Left renal cortex interstitium (tissue), 4 donors: Measurements from ENCODE around the gene GRN. TPM values are rescaled to one million over a fixed set of nuclear protein-coding genes. Genes with fewer than 3 reads are reported as not detected.
A peak's percentile ranks its signal among the peaks of the same experiment; 100 is the strongest.
"Not testable (repeated sequence)": the region's sequence is repeated elsewhere in the genome, so short reads cannot be mapped to it uniquely, and the experiment has no call there.

Experiments
- DNase-seq, 4 donors: peaks; one replicate each; pipeline ENCODE4 v3.0.0-alpha.2; 2013; ENCODE audit warnings: low read depth in 4 of 4, low spot score in 2 of 4, missing footprints in 1 of 4
- polyA plus RNA-seq, 4 donors: library from polyadenylated mRNA; unstranded; fragments of 120-200 nt; gene quantifications; one replicate each; pipeline ENCODE4 v1.2.1, GENCODE V29; 2013; ENCODE audit not compliant: insufficient read length in 4 of 4

GRN gene
- polyA plus RNA-seq, 4 donors = 236 to 317 (median 277) TPM

DNA sequence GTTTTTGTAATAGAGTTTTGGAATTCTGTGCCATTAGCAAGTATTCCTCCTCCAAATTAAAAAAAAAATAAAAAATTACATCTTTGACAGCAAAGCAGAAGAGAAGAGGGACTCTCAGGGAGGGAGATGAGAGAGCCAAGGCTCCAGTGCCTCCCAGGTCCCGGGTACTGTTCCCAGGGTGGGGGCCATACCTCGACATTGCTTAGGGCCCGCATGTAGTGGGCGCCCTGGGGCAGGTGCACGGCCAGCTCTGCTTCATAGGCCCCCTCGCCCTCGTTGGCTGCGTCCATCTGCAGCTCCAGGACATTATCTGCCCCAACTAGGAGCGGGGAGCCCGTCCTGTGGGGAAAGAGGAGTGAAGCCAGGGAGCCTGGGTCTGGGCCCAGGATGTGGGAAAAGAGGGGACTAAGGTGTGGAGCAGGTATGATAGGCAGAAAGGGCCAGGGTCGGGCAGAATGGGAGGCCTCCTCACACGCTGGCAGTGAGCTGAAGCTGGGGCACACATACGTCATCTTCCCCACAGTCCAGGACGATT is 33.1 kb downstream of the GRN start:
- no peak for DNase-seq

DNA sequence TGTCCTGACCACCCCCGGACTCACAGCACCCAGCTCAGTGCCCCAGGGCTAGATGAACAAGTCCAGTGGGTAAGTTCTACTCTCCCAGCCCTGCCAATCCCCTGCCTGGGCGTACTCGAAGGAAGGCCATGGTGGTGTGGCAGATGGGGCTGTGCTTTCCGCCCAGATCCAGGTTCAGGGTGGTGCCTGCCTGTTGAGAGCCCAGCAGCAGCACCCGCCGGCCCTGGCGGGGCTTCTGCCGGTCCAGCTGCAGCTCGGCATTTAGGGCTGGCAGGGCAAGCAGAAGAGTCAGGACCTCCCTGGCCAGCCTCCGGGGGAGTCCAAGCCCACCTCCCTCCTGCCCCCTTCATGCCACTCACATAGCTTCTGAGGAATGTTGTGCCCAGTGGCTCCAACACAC is 34.8 kb downstream of the GRN start:
- no peak for DNase-seq

DNA sequence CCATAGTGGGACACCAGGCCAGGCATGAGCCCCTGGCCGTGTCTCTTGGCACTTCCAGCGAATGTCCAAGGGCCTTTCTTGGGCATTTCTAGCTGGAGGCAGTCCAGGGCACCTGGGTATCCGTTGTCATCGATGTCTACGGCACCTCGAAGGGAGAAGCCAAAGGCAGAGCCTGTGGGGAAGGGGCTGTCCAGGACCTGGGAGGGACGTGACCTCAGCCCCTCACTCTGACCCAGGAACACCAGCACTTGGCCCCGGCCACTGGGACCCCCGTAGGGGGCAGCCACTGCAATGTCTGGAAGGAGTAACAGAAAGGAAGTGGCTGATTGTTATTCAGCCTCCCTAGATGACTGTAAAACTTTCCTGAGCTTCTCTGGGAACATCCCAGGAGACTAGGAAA is 35.7 kb downstream of the GRN start:
- no peak for DNase-seq

DNA sequence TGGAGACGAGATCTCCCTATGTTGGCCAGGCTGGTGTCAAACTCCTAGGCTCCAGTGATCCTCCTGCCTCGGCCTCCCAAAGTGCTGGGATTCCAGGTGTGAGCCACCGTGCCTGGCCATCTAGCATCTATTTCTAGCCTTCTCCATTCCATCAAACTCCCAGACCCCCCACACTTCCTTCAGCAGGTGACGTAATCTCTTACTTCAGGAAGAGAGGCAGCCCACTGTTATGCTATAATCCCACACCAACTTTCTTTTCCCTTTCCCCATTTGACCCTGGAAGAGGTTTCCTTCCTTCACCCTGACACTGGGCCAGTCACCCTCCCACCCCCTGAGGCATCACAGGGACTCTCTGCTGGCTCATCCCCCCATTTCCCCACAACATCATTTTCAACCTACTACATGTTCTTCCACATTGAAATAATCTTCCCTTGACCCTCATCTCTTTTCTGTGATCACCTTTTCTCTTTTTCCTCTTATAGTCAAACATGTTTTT is 36.8 kb downstream of the GRN start:
- DNase-seq = no peak

DNA sequence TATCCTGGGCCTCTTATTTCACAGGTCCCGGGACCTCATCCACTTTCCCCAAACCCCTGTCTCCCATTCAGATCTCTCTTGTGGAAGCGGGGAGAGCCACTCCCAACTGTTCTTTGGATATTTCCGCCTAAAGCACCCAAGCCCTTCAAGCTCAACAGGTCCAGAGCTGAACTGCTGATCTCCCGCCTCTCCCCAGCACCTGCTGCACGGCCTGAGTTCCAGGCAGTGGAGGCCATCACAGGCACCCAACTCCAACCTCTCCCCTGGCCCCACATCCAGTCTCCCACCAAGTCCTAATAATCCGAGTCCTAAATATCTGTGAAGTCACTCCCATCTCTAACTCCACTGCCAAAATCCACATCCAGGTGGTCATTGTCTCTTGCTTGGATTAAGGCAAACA is 37.8 kb downstream of the GRN start:
- DNase-seq = no peak

DNA sequence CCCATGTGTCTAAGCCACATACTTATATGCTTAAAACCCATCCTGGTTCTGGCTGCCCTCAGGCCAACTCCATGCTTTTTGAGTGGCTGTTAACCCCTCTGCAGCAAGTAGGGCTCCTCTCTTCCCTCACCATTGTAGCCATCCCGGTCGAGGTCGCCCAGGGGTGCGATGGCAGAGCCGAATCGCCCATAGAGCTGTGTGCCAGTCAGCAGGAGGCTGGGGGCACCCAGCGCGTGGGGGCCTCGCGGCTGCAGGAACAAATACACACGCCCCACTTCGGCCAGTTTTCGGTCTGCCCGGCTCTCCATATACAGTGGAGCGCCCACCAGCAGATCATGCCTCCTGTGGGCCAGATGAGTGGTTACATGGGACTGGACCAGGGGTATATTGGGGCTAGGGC is 38.3 kb downstream of the GRN start:
- no peak for DNase-seq

DNA sequence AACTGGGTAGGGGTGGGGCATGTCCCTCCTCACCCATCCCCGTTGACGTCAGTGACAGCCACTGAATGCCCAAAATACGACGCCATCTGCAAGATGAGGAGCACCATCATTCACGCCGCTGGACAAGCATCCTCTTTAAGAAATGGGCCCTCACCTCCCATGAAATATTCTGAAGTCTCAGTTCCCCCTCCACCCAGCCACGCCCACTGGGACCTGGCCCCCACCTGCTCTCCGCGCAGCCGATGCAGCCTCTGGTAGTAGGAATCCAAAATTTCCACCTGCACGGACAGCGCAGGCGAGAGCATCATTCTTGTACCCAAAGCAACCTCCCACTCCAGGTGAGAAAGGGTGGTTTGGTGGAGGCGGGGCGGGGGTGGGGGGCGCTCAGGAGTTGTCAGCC is 38.8 kb downstream of the GRN start:
- DNase-seq = no peak

DNA sequence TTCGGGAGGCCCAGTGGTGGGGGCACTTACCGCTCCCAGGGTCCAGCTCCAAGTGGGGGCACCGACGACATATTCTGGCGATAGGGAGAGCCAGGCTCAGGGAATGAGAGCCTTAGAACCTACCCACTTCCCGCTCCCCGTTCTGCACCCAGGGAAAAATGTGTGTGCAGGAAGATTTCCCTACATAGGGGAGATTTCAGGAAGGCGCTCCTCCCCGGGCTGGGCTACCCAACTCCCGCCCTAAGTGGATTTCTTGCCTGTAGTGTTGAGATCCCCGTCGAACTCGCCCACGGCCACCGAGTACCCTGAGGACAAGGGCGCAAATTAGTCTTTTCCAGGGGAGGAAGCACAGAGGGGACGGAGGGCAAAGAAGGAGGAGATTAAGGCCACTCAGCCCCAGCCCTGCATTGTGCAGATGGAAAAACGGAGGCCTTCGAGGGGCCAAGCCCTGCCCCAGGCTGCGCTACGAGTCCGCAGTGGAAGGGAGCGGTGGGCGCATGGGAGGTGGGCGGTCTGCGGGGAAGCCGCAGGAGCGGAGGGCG is 39.2 kb downstream of the GRN start:
- no peak for DNase-seq

DNA sequence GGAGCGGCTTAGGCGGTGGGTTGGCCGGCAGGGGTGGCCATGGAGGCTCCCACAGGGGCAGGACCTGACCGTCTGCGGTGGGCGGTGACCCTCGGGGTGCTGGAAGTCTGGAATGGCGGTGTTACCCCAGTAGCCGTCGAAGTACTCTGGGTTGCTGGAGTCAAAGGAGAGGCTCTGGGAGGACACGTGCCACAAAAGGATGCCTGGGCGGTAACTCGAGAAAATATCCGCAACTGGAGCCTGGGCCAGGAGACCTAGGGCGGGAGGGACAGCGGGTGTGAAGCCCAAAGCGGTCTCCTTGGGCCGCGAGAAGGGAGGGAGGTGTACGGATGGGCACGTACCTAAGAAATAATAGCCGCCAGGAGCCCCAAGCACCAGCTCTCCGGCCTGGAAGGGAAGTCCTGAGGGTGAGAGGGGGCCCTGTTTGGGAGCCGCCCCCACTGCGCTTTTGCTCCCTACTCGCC is 39.8 kb downstream of the GRN start:
- no peak for DNase-seq

DNA sequence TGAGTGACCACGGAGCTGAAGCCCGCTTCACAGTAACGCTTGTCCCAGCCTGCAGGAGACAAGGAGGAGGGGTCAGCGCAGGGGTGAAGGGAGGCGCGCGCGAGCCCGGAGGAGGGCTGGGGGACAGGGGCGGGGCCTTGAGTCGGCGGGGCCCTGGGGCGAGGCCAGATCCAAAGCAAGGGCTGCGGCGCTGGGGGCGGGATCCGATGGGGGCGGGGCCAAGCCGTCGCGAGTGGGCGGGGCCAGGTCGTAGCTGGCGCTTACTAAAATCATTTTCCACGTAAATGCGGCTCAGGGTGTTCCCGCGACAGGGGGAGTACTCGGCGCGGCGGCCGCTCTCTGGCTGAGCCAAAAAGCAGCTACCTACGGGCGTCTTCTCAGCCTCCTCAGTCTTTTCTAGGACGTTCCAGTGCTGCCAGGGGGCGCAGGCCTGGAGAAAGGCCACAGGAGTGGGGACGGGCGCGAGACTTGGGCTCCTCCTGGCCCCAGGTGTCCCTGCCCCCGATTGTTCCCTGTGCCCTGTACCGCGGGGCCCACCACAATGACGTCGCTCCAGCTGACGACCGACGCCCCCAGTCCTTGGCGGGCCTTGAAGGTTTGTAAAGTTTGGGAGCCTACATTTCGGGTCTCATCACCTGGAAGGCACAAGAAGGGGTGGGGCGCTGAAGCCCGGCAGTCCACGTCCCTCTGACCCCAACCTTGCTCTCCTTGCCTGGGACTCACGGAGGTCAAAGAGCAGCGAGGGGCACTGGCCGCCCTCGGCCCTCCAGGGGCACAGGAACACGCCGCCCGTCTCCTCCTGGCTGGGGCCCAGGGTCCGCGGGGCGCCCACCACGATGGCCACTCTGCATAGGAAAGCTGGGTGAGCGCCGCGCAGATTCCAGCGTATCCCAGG is 40.4 kb downstream of the GRN start:
- DNase-seq = peak in 1 of 4 donors; percentile 74

DNA sequence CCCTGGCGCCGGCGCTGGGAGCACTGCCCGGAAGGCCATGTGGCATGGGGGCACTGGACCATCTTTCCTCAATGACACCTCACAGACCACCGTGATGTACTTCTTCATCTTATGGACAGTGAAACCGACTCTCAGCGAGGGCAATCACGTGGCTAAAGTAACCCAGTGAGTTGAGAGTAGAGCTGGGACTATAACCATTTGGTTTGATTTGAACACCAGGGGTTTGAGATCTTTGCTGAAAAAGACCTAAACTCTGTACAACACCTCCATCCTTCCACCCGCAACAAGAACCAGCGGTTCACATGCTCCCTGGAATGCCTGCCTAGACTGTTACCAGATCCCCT is 41.1 kb downstream of the GRN start:
- no peak for DNase-seq

DNA sequence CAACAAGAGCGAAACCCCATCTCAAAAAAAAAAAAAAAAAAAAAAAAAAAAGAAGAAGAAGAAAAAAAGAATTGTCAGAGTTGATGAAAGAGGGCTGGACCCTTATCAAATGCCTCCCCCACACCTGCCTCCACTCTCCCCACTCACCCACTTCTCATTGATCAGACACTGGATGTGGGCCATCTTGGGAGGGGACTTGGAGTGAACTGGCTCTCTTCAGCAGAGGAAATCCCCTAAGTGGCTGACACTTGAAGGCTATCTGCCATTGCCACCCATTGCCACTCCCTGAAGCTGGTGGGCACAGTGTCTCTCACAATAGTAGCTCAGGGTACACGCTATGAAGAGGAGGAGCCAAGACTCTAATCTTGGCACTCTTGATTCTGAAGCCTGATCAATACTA is 42.7 kb downstream of the GRN start:
- no peak for DNase-seq

DNA sequence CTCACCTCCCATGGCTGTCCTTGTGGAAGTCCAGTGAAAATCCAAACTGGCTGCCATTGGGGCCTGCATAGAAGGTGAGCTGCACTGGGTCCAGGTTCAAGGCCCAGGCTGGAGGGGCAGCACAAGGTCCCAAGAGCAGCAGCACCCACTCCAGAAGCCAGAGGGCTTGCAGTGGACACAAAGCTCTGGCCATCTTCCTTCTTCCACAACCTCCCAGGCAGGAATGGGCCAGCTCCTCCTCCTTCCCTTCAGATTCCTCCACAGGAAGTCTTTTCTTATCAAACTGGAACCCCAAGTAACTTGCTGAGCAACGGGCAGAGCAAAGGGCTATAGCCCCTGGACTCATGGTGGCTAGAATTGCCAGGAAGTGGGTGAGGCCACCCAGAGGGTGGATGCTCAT is 44.2 kb downstream of the GRN start, which contains the start of gene ITGA2B:
ITGA2B (minus strand) TSS at position 369 of the 400 bp plus-strand sequence; CDS start at position 193, 176 bp downstream.
- no peak for DNase-seq

DNA sequence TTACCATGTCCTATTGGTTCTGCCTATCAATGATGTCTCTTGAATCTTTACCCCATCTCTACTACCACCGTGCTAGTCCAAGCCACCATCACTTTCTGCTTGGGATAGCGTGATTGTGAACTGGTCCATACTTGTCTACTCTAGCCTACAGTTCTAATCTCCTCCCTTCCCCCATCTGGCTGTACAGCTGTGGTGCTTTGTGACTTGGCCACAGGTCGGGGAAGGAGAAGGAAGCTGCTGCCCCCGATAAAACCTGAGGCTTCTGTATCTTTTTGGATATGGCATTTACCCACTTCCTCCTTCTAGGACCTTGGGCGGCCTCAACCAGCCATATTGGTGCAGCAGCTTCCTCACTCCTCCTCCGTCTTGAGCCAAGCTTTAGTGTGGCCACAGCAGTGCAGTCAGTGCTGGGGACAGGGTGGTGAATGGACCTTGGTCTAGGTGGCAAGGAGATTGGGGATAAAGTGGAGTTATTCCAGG is 44.7 kb downstream of the GRN start:
- DNase-seq = no peak

DNA sequence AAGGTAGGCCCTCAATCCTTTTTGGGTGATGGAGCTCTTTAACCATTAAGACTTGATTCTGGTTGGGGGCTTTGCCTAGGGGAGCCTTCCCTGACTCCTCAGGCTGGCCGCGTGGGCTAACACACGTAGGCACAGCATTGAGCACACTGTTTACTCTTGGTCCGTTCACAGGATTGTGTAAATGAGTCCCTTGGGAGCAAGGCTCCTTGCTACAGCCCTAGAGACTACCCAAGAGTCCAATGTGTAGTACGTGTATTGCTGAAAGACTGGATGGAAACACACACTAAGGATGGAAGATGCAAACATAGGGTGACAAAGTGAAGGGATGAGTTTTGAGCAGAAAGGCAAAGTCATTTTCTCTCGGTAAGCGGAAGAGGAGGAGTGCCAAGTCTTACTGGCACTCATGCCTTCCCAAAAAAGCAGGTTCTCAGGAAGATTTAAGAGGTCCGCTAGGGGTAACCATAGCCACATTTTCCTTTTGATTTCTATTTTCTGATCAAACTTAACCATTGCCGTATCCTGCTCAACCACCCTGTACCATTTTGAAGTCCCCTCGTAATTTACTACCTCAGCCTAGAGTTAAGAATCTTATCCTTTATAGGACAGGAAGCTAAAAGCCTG is 45.3 kb downstream of the GRN start:
- no peak for DNase-seq

DNA sequence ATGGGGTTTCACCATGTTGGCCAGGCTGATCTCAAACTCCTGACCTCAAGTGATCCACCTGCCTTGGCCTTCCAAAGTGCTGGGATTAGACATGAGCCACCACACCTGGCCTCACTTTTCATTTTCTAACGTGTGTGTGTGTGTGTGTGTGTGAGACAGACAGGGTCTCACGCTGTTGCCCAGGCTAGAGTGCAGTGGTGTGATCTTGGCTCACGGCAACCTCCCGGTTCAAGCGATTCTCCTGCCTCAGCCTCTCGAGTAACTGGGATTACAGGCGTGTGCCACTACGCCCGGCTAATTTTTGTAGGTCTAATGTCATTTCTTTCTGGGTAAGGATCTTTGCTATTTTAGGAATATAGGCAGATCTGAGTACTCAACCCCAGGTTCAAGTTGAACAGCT is 49.0 kb downstream of the GRN start:
- not testable (repeated sequence) for DNase-seq

DNA sequence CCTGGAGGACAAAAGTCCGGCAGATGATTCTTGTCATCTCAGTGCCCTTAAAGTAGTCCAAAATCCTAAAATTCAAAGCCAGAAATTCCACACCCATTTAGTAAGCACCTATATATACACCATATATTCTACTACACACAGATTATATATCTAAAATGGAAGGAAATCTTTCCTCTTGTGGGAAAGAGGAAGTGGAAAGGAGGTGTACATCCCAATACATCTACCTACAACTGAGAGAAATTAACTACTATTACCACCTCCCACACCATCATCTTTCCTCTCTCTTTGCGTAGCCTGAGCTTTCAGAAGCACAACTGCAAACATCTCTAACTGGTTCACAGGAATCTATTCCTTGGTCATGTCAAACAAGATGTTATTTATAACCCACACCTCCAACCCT is 49.7 kb downstream of the GRN start:
- DNase-seq = no peak

DNA sequence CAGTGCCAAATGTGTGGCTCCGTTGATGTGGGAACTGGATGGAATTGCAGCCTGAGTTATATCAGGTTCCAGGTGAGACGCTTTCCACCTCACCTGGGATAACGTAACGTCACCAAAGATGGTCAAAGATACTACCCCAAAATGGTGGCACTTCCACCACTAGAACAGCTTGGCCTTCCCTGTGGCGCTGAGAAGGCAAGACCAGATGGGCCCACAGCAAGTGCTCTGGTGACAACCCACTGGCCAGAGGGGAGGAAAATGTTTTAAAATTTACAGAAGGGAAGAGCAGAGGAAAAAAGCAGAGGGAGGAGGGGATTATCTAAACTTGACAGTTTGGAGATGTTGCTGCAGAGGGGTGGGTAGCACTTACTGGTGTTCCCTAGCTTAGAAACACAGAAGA is 51.8 kb downstream of the GRN start:
- DNase-seq = no peak

DNA sequence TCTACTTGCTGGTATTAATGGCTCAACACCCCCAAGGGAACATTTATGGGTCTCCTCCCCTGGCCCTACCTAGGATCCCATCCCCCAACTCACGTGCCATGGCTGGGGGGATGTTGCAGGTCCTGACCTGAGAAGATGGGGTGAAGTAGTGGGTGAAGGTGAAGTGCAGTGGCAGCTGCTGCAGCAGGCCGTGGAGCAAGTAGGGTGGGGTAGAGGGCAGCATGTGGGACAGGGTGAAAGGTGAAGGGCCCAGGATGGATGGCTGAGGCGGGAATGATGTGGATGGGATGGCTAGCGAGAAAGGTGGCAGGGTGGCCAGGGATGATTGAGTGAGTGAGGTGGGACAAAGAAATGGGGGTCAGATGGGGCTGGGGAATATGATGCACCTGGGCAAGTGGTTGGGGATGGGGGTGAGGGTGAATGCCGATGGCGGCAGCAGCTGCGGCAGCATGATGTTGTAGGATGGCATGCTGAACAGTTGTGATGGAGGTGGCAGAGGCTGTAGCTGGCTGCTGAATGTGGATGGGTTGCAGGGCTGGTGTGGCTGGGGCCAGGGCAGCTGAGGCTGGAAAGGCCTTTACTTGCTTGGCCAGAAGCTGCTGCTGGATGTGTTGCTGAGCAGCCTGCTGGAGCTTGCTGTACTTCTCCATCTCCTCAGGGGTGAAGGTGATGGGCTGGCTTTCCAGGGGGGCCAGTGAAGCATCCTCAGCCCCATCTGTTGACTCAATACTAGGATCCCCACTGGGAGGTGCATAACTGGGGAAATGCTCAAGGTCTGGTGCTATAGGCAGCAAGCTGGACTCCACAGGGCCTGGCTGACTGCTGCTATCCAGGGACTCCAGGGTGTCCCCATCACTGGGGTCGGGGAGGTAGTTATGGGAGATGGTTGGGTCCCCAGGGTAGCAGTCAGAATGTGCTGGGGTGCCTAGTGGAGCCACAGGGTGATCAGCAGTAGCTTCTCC is 52.7 kb downstream of the GRN start:
- no peak for DNase-seq
